Calu3 (cell line): Measurements from ENCODE around the gene WWOX. TPM values are rescaled to one million over a fixed set of nuclear protein-coding genes. Genes with fewer than 3 reads are reported as not detected.

Experiments used
- BruUV-seq: library from RNA; stranded (reverse); fragments of 400-500 nt; replicated peaks from 2 replicates; lab custom pipeline; 2021; lab: Mats Ljungman, UMichigan
- CTCF ChIA-PET: fragments of 300-600 bp; sonication (Branson Sonifier 250); formaldehyde crosslinking; loops from one replicate; lab custom pipeline; 2022; ENCODE audit warnings: antibody characterized with exemption; lab: Charles Lee
- DNase-seq: peaks from one replicate; pipeline ENCODE4 v3.0.0; 2022
- H3K27ac Mint-ChIP-seq: one replicate; pipeline ENCODE4 v1.8.0; 2022; ENCODE audit warnings: mixed read lengths; ENCODE audit not compliant: unreplicated experiment
- H3K27me3 Mint-ChIP-seq: one replicate; pipeline ENCODE4 v1.8.0; 2022; ENCODE audit warnings: mixed read lengths; ENCODE audit not compliant: unreplicated experiment
- H3K36me3 Mint-ChIP-seq: one replicate; pipeline ENCODE4 v1.8.0; 2022; ENCODE audit warnings: mild to moderate bottlenecking, moderate library complexity, mixed read lengths; ENCODE audit not compliant: insufficient read depth, unreplicated experiment
- H3K4me1 Mint-ChIP-seq: one replicate; pipeline ENCODE4 v1.8.0; 2022; ENCODE audit warnings: mild to moderate bottlenecking, low read depth, mixed read lengths; ENCODE audit not compliant: unreplicated experiment
- H3K4me3 Mint-ChIP-seq: one replicate; pipeline ENCODE4 v1.8.0; 2022; ENCODE audit warnings: mild to moderate bottlenecking, low read depth, moderate library complexity, mixed read lengths; ENCODE audit not compliant: unreplicated experiment
- H3K9me3 Mint-ChIP-seq: one replicate; pipeline ENCODE4 v1.8.0; 2022; ENCODE audit warnings: low read depth, mixed read lengths; ENCODE audit not compliant: unreplicated experiment
- intact Hi-C: fragments of 100-400 bp; cut with micrococcal nuclease; formaldehyde crosslinking; loops from one replicate; pipeline ENCODE4 v1.10.0; 2022; ENCODE audit not compliant: unreplicated experiment
- total RNA-seq: library from RNA; stranded (reverse); gene quantifications from 2 replicates; pipeline ENCODE4 v1.2.3, GENCODE V29; 2022
- TF ChIP-seq, protein P1 (sequence below): fragments of 200-600 bp; IDR thresholded peaks from one replicate; pipeline ENCODE4 v1.8.0; 2022; ENCODE audit warnings: antibody characterized with exemption; ENCODE audit not compliant: unreplicated experiment

The WWOX gene
- total RNA-seq, 1 experiment from 2014 or later = 33.5 TPM

DNA sequence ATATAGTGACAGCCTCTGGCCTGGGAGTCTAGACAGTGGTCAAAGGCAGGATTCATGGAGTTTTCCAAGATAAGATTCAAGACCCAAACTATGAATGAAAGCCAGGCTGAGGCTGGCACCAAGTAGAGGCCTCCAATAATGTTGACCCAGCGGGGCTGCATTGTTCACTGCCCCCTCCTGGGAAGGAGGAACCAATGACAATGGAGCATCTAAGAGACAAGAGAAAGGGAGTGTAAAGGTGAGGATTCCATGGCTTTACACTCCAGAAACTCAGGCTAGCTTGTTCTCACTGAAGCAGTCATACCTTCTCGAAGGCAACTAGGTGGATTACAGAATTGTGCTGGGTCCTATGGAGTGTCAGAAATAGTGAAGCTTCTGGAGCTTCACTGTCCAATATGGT lies 380.3 kb downstream of the WWOX start:
- no peak overlapping the region for H3K4me3 Mint-ChIP-seq
- H3K36me3 Mint-ChIP-seq = no peaks in the 10 kb centered on the region
- no peak for DNase-seq
- no TSS peak for BruUV-seq
- H3K9me3 Mint-ChIP-seq = no peaks in the 10 kb centered on the region
- TF ChIP-seq, protein P1, sequence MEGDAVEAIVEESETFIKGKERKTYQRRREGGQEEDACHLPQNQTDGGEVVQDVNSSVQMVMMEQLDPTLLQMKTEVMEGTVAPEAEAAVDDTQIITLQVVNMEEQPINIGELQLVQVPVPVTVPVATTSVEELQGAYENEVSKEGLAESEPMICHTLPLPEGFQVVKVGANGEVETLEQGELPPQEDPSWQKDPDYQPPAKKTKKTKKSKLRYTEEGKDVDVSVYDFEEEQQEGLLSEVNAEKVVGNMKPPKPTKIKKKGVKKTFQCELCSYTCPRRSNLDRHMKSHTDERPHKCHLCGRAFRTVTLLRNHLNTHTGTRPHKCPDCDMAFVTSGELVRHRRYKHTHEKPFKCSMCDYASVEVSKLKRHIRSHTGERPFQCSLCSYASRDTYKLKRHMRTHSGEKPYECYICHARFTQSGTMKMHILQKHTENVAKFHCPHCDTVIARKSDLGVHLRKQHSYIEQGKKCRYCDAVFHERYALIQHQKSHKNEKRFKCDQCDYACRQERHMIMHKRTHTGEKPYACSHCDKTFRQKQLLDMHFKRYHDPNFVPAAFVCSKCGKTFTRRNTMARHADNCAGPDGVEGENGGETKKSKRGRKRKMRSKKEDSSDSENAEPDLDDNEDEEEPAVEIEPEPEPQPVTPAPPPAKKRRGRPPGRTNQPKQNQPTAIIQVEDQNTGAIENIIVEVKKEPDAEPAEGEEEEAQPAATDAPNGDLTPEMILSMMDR = no peak
- no peaks in the 10 kb centered on the region for H3K27me3 Mint-ChIP-seq
- CTCF ChIA-PET = interaction anchor here (1.1 kb wide), 1 partner anchor 10 kb away, joined by 3 read pairs; no protein-coding TSS in a partner anchor
- intact Hi-C loops = loop anchor here (10.0 kb wide), 1 partner anchor 235 kb away; no protein-coding TSS in a partner anchor
- no peak overlapping the region for H3K27ac Mint-ChIP-seq
- H3K4me1 Mint-ChIP-seq = peaks cover 7% of the 10 kb centered on the region

DNA sequence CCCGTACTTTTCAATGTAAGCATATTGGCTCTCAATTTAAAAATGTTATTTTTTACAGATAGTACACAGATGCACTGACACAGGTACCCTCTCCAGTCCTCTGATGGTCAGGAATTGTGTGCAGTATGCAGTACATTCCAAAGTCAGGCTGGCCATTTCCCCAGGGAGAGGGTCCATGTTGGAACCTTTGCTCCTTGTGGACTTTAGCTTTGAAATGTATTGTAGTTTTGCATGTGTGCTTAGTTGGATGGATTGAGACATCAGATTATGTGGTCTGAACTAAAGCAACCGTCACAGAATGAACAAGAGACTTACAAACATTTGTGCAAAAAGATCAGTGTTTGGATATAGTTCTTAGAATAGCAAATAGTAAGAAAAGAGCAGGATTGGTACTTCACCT lies 381.1 kb downstream of the WWOX start:
- intact Hi-C loops = loop anchor here (10.0 kb wide), 1 partner anchor 236 kb away; no protein-coding TSS in a partner anchor
- CTCF ChIA-PET = interaction anchor here (0.6 to 1.1 kb wide), 2 partner anchors 11 to 18 kb away, joined by 3 read pairs; no protein-coding TSS in a partner anchor
- TF ChIP-seq, protein P1 = no peak
- Mint-ChIP-seq H3K4me3 (no peak overlapping the region), H3K4me1 (peaks cover 7% of the 10 kb centered on the region), H3K36me3 (no peaks in the 10 kb centered on the region), H3K27me3 (no peaks in the 10 kb centered on the region), H3K9me3 (no peaks in the 10 kb centered on the region), H3K27ac (no peak overlapping the region)
- no peak for DNase-seq
- no TSS peak for BruUV-seq

DNA sequence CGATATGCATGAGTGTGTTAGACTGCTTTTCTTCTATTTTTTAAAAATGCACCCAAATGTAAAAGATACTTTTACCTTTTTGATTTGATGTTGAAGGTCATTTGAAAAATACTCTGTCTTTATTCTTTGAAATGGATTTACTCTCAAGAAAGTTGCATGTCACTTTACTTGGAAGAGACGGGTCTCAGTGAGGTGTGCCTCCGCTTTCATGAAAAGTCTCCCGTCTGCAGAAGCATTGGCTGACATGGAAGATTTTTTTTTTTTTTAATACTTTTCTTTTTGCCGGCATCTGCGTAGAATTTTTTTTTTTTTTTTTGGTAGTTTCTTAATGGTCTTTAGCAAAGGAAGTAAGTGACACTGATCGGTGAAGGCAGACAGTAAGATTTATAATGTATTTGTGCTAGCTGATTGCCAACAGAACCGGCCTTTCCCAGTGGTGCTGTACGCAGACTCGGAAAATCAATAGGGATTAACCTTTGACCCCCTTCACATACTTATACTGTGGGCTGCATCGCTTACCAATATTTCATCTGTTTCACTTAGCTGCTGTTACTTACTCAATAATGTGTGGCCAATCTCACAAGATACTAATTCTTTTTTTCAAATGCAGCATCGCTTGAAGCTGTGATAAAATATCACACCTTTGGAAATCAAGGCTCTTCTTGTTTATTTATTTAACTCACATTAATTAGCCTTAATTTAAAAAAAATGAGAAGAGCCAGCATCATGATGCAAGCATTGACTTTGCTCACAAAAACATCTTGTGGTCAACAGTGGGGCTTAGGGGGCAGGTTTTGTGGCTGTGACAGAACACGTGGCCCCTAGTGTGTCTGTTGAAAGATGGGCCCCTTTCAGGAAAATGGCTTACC lies 383.9 kb downstream of the WWOX start:
- TF ChIP-seq, protein P1 = no peak
- CTCF ChIA-PET = no interaction called here
- Mint-ChIP-seq H3K4me1 (peaks cover 7% of the 10 kb centered on the region), H3K27me3 (no peaks in the 10 kb centered on the region), H3K36me3 (no peaks in the 10 kb centered on the region), H3K9me3 (peaks cover 3% of the 10 kb centered on the region), H3K4me3 (no peak overlapping the region), H3K27ac (no peak overlapping the region)
- intact Hi-C loops = loop anchor here (10.0 kb wide), 1 partner anchor 239 kb away; no protein-coding TSS in a partner anchor
- no TSS peak for BruUV-seq
- DNase-seq = peak; percentile 35

DNA sequence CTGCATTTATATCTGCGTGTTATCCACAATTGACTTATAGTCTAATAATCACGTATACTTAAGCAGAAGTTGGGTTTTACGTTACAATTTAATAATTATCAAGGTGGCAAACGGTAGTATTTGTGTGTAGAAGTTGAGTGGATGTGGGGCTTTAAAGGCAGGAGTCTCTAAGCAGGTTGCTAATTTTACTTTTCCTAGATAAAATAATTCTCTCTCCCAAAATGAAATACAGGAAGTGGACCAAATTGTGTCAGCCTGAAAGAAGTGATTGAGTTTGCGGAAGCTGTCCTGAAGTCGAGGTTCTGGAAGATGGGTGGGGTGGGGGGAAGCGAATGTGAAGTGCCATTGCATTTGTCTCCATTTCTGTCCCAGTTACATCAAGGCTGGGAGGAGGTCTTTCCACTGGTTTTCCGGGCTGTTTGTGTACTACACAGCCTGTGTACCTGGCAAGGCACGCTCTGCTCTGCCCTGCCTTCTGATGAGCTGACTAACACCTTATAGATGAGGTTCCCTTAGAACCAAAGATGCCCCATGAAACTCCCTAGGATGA lies 385.1 kb downstream of the WWOX start:
- no TSS peak for BruUV-seq
- CTCF ChIA-PET = no interaction called here

More for the DNA sequence above, 385.1 kb downstream of the WWOX start:
- Mint-ChIP-seq H3K4me3 (no peak overlapping the region), H3K27ac (no peak overlapping the region), H3K4me1 (peaks cover 7% of the 10 kb centered on the region), H3K9me3 (peaks cover 3% of the 10 kb centered on the region), H3K27me3 (no peaks in the 10 kb centered on the region), H3K36me3 (no peaks in the 10 kb centered on the region)
- TF ChIP-seq, protein P1 = no peak
- DNase-seq = no peak
- intact Hi-C loops = loop anchor here (10.0 kb wide), 1 partner anchor 240 kb away; no protein-coding TSS in a partner anchor
